GM18861 (cell line): ENCODE results near the gene IQGAP2.

ENCODE experiments used
- ATAC-seq: cut with Tn5 transposase; IDR thresholded peaks from one replicate; pipeline ENCODE4 v1.9.1; 2021; ENCODE audit not compliant: unreplicated experiment

Gene IQGAP2

DNA sequence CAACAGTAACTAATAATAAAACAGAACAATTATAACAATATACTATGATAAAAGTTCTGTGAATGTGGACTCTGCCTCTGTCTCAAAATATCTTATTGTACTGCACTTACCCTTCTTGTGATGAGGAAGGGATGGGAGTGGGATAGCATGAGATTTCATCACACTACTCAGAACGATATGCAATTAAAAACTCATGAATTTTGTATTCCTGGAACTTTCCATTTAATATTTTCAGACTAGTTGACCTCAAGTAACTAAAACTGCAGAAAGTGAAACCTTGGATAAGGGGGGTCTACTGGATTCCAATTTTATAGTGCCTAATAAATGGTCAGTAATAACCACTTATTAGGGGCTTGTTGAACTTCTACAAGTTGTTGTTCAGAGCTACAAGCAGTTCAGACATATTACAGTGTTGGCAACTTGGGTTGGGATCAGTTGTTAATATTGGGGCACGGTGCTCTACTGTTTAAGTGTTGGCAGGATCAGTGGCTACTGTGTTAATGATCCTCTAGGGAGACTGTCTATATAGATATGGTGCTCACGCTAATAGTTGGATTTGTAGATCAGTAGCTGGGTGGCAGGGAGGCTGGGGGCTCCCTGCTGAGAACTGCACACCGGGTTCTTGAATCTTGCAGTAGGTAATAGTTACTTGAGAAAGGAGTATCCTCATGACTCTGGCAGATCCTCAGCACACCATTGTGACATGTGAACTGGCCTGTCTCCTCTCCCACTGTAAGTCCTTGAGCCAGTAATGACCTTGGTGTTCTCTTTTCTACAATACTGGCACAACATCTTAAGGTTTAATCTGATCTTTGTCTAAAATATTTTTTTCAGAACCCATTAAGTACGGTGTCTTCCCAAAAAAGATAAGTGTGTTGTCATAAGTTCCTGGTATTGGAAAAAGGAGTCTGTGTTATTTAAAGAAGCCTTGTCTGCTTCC, 158.1 kb downstream of the IQGAP2 start:
- ATAC-seq: no peak

DNA sequence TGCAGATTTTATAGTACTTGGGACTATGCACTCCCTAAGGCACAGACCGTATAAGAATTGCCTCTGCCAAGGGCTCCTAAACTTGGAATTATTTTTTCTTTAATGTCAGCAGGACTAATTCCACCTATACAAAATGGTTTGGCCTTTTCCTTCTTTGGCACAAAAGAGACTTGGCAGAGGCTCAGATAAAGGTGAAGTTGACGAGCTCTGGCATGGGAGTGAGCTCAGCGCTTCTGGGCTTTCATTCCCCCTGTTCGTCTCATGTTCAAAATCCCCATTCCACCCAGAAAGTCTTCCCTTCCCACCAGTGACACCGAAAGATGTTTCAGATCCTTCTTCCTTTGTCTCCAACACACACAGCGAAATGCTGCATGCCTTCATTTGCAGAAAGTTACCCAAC, 158.9 kb downstream of the IQGAP2 start:
- no peak for ATAC-seq

DNA sequence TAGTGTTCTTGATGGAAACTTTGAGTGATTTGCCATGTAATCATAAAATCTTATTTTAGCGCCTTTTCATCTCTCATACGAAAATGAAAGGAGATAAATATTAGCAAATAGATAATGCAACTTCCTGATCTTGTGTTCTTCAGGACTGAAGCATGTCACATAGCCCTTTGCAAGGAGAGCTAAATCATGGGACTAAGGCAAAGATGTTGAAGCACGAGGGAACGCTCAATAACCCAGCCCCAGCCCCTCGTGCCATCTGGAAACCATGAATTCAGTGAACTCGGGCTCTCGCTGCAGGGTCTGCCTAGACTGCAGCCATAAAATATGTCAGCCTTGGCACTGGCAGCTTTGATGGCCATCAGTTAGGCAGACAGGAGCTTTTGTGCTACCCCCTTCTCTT, 161.9 kb downstream of the IQGAP2 start:
- no peak for ATAC-seq

DNA sequence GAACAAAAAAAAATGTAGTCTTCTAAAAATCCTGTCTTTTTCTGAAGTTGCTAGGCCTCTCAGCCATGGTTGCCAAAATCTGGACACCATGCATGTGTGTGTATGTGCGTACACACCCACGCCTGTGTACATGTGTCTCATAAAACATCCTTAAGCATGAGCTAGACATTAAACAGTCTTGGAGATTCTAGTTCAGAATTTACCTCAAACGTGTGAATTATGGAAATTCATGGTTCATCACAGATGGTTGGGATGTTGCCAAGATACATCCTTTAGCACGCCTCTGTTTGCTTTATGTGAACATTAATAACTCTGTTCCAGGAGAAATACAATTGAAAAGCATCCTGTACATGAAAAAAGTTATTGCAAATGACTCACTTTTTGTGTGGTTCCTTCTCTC, 167.1 kb downstream of the IQGAP2 start:
- ATAC-seq: no peak

DNA sequence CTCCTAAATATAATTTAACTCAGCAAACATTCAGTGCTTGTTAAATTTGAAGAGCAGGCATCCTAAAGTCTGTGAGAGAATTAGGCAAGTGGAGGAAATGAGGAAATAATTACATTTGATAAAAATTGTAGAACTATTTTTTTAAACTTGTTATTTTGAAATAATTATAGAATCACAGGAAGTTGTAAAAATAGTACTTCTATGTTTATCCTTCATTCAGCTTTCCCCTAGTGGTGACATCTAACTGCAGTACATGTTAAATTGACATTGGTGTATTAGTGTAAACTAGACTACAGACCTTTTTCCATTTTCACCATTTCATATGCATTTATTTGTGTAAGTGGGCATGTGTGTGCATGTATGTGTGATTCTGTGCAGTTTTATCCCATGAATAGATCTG, 168.5 kb downstream of the IQGAP2 start:
- ATAC-seq: no peak

DNA sequence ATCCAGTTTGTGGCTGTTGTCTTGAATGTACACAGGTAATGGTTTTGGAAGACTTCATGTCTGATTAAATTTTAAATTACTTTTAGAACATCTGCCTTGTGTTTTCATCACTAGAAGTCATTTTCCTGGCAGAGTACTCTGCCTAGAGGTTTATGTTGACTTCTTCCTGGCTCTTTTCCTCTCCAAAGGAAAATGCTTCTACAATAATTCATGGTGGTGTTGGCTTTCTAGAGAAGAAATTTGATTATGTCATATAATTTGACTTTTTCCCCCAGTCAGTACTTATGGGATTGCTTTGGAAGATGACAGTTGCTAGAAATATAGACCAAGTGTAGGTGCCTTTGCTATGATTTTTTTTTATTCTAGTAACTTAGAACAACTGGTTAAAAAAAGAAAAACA, 173.4 kb downstream of the IQGAP2 start:
- ATAC-seq: no peak

DNA sequence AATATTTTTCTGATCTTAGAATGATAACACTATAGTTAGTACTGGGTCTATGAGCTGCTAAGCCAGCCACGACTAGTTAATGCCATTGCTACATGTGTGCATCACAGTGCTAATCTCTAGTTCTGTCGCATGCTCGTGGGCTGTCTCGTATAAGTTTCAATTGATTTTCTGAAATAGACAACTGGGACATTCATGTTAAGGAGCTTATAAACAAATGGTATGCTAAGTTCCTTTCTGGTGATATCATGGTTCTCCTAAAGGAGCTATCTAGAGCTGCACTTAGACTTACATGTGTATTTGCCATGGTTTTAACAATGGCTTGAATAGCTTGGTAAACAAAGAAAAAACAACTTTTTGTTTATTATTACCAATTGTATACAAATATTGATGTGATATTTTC, 173.9 kb downstream of the IQGAP2 start:
- ATAC-seq: no peak

DNA sequence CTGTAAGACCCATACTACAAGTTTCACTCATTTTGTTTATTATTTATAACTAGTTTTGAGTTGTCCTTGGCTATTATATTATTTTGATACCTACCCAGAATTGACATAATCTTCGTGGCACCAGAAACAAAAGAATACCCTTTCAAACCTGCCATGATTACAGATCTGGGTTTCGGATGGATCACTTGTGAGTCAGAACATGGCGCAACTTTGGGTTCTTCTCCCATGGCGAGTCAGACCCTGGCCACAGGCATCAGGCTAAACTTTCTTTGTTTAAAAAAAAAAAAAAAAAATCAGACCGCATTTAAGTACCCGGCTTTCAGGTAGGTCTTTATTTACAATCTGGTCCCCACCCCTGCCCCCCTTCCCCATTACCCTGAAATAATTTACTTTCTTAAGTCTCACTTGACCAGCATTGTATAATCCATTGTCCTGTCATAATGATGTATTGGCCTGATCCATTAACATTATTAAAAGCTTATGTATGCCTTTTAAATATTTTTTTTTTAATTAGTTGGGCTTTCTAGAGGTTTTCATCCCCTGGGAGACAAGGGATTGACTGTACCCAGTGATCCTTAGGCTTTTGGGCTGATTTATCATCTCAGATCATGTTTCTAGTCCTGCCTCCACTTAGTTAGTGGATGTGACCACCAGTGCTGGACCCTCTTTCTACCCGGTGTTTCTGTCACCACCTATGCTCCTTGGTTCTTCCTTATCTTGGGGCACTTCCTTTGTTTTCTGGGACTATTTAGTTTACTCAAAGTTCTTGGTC, 176.3 kb downstream of the IQGAP2 start:
- ATAC-seq: no peak

DNA sequence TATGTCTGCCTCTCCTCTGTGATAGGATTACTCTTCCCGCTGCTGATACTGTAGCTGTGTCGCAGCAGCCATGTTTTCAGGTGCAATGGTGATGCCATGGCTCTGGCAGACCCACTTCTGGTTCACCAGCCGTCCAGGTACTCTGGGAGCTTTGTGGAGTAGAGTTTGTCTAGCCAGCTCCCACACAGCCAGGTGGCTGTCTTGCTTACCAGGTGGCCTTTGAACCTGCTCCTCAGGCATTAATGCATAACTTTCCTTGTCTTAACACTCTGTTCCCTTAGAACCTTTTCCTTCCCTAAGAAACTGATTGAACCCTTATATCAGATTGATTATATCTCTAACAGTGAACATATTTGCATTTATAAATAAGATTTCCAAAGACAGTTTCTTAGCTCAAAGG, 177.9 kb downstream of the IQGAP2 start:
- ATAC-seq: no peak

DNA sequence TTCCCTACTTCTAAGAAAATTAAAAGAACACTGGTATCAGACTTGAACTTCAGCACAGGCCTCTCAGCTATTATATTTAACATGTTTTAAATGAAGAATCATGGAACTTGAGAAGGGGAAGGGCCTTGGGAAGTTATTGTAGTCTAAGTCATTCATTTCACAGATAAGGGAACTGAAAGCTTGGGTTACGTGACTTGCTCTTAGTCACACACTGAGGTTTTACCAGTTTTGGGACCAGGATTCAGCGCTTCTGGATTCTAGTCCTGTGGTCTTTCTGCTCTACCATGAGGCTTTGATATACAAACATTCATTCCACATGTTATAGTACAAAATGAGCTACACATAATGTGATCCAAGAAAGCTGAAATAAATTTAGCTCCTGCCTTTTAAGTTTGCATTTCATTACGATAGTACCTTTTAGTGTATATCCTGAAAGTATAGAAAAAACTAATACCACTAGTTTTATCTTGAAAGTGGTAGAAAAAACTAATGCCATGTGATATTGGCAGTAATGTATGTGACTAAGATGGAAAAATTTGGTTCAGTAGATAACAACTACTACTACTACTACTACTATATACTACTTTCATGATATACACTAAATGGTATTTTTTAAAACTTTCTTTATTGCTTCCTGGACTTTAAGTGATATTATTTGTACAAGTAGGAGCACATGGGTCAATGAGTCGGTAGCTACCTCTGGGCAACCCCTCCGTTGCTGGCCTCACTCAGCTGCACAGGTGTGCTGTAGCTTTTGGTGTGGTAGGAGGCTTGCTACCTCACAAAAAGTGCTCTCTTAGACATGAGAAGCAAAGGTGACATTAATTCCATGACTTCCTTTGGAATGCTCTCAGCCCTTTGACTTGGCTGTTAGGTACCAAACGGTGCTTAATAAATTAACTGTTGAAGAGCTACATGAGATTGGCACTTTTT, 179.4 kb downstream of the IQGAP2 start:
- peak; percentile 81 for ATAC-seq

DNA sequence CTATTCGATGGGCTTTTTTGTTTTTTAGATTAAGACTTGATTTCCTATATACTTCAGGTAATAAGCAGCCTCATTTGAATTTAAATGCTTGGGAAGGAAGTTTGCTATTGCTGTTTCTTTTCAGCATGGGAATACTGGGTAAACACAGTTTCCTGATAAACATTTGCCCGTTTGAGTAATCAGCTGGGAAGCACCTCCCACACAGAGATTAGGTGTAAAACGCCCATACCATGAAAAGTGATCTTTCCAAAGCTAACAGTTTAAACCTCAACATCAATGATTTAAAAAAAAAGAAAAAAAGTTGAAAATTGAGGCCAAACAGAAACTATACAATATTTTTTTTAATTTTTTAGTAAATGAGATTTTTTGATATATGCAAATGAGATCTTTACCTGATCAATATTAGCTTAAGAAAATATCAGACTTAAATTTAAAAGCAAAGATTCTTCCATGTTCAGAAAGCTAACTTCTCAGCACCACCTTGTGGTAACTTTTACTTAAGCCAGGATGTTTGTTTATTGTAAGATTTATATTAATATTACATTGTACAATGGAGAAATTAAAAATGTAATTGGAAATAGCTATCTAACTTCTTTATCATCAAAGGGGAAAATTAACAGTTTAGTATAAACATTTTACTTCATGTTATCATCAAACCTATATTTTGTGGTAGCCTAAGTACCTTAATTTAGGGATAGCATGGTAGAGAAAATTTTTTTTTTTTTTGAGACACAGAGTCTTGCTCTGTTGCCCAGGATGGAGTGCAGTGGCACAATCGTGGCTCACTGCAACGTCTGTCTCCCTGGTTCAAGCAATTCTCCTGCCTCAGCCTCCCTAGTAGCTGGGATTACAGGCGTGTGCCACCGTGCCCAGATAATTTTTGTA, 180.3 kb downstream of the IQGAP2 start:
- ATAC-seq: no peak

DNA sequence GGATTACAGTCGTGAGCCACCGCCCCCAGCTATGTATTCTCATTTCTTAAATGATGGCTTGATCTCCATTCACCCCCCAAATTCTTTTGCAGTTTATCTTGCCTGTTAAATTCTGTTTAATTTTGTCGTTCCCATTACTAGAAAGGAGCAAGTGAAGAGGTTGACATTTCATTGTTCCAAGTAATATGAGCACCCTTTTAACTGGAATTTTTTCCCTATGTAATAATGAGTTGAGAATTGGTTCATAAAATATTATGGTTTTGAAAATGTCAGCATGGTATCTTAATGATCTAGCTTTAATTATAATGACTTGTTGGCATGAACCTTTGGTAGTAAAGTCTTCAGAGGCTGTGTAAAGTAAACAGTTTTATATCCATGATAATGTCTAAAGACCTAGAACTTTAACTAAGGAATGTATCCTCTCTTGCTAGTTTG, 182.7 kb downstream of the IQGAP2 start:
- no peak for ATAC-seq

DNA sequence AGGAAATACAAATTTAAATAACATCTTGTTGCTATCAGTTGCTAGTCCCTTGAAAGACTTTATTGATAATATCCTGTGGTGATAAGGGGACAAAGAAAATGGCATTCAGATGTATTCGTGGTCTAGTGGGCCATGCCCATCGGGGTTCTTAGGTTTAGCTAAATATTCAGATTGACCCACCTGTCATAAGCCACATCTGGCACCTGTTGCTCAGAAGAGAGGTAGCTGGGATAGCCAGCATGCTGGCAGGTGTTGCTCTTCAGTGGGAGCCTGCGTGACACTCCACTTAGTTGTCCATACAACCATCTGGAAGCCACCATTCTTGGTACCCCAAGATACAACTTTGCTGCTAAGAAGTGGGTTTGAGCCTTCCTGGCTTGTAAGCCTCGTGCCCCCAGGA, 183.4 kb downstream of the IQGAP2 start:
- no peak for ATAC-seq

DNA sequence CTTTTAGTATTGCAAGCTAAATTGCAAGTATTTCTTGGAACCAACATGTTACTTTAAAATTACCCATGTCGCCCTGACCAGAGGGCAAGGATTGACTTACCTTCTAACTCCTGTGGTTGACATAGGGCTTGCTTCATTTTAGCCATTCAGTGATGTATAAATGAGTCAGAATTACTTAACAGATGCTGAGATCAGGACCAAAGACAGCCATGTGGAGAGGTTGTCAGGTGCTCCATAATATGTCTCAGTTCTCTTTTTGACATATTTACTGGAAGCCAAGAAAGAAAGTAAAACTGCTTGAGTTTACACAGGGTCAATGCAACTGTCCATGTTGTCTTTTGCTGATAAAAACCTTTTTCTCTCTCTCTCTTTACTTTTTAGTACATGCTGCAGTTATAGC, 186.9 kb downstream of the IQGAP2 start:
- peak; percentile 97 for ATAC-seq

DNA sequence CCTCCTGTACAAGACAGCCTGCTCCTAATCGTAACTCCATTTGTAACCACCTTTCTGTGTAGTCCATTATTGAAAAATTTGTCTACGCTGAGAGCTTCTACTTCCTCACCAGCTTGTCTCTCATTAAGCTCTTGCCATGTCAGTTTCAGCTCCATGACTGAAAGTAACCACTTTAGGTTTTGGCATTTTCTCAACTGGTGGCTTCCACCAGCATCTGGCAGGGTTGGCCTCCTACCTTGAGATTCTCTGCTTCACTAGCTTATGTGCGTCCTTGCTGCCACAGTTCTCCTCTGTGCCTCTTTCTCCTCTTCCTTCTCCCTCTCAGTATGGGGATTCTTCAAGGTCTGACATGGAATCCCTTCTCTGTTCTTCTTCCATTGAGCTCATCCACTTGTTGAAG, 188.3 kb downstream of the IQGAP2 start:
- ATAC-seq: no peak

DNA sequence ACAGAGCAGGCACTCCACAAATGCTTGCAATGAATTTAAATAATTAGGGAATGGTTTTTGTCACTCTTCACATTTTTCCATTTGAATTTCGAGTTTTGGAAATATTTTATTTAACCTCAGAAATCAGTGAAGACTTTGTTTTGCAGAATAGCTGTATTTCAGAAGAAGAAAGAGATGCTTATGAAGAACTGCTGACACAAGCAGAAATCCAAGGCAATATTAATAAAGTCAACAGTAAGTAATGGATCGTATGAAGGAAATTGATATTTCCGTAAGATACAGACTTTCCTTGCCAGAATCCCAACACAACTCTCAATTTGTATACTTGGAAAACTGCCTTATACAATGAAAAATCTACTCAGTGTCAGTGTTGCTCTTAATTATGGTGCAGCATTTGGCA, 189.6 kb downstream of the IQGAP2 start:
- no peak for ATAC-seq

DNA sequence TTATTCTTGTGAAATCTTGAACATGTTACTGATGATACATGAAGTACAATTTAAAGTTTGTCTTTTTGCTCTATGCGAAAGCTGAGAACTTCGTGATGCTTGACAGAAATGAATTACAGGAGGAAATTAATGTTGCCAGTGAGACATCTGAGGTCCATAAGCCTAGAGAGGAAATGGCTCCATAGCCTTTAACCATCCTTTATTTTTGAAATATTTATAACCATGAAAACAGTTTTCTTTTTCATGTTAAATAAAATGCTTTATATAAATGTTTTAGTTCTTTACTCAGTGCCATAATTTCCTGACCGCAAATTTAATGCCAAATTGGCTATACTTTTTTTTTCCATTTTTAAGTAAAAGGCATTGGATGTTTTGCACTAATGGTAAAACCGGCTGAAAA, 191.0 kb downstream of the IQGAP2 start:
- no peak for ATAC-seq

DNA sequence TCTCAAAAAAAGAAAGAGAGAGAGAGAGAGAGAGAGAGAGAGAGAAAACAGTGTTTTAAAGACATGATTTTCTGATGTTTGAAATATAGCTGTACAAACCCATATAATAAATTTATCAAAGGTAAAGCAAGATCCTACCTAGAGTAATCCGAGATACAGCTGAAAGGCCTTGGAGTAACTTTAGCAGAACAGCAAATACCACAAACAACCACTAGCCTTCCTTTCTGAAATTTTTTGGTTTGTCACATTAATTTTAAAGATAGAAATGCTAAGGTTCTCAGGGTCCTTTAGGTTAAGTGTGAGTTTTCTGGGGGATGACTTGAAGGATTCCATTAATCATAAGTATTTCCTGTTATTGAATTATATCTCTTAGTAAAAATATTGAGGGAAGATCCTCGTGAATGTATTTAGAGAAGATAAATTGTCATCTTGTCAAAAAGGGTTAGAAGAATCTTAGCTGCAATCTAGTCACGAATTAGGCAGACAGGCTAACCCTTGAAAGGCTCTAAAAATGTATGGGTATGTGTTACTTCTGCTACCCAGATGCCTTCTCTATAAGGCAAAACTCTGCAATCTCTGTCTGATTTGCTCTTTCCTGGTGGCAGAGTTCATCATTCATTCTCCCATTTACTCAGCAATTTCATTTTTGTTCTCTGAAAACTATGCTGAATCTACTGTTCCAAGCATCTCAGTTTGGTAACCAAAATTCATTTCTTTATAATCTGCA, 192.8 kb downstream of the IQGAP2 start:
- no peak for ATAC-seq

DNA sequence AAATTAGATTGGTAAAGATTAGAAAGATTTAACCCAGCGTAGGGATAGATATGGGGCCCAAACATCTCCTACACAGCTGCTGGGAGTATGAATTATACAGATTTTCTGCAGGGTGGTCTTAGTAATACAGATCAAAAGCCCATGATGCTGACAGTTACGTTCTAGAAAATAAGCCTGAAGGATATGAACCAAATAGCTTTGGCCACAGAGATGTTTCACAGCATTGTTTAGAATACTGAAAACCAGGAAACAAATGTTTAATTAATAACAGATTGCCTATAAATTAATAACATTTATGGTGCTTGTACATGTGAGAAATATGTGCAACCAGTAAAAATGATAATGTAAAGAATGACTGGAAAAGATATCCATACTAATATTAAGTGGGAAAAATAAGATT, 195.4 kb downstream of the IQGAP2 start:
- ATAC-seq: no peak
